Measurements from ENCODE around the gene POU2F1.
A peak's percentile ranks its signal among the peaks of the same experiment; 100 is the strongest.

POU2F1 gene

DNA sequence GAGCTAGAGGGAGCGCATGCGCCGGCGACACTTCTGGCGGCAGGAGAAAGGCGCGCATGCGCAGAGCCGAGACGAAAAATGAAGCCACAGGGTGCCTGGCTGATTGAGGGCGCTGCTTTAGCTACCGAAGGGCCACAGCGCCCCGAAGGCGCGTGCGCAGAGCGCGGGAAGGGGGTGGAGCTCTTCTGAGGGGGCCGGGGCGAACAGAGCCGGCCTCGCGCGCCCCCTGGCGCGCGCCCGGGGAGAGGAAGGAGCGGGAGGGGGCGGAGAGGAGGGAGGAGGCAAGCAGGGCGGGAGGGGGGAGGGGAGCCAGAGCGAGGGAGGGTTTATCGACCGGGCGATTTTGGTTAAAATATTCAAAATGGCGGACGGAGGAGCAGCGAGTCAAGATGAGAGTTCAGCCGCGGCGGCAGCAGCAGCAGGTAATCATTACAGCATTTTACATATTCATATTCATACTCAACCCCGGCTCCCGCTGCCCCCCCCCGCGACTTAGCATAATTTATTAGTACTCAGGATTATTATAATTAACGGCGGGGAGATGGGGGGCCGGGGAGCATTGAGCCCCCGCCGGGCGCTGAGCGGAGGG, at the start of gene POU2F1 (continued):
- TF ChIP-seq ZNF449 (tag by site-specific recombination; IDR thresholded peaks at IDR 0.05) (peak; percentile 59; the same call in 1 of the 2 replicates), ZNF394 (tag by site-specific recombination; IDR thresholded peaks at IDR 0.05; ENCODE audit: borderline replicate concordance) (no peak)
- TF ChIP-seq, protein P1, sequence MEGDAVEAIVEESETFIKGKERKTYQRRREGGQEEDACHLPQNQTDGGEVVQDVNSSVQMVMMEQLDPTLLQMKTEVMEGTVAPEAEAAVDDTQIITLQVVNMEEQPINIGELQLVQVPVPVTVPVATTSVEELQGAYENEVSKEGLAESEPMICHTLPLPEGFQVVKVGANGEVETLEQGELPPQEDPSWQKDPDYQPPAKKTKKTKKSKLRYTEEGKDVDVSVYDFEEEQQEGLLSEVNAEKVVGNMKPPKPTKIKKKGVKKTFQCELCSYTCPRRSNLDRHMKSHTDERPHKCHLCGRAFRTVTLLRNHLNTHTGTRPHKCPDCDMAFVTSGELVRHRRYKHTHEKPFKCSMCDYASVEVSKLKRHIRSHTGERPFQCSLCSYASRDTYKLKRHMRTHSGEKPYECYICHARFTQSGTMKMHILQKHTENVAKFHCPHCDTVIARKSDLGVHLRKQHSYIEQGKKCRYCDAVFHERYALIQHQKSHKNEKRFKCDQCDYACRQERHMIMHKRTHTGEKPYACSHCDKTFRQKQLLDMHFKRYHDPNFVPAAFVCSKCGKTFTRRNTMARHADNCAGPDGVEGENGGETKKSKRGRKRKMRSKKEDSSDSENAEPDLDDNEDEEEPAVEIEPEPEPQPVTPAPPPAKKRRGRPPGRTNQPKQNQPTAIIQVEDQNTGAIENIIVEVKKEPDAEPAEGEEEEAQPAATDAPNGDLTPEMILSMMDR (tag by site-specific recombination; IDR thresholded peaks at IDR 0.05), result peak; percentile 87

DNA sequence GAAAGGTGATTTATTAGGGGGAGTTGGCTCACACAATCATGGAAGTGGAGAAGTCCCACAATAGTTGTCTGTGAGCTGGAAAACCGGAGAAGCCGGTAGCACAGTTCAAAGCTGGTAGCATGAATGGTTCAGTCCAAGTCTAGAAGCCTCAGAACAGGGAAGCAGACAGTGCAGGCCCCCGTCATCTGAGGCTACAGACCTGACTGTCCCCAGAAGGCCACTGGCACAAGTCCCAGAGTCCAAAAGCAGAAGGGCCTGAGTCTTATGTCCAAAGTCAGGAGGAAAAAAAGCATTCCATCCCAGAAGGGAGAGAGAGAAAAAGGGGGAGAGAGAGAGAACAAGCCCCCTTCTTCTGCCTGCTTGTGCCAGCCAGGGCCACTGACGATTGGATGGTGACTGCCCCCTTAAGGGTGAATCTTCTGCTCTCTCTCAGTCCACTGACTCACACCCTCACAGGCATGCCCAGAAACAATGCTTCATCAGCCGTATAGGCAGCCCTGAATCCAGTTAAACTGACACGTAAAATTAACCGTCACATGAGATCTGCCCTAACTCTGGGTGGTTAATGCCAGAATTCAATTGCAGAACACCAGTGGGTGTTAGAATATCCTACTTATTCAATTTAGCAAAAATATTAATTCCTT, 49.3 kb upstream of the POU2F1 start:
- TF ChIP-seq TCF7L2 (IDR thresholded peaks at IDR 0.05; ENCODE audit: borderline replicate concordance, low read depth, low read length), result no peak
- ChIA-PET POLR2A (interaction anchor here (1.6 kb wide), 1 partner anchor 49 kb away, joined by 9 read pairs; the partner anchor contains the start of gene POU2F1), CTCF (no interaction called here)
- Histone ChIP-seq H3K36me3 (ENCODE audit: control insufficient read depth in 2 of 2, insufficient read depth in 1 of 2, low read length in 2 of 2) (no peaks in the 10 kb centered on the region), H3K4me1 (ENCODE audit: control insufficient read depth, insufficient read depth, low read length) (no peaks in the 10 kb centered on the region; the same call in 1 of the 2 replicates), H3K4me3 (ENCODE audit: low read depth, low read length) (no peak overlapping the region), H3K9me3 (ENCODE audit: control insufficient read depth, insufficient read depth, low read depth, low read length) (no peaks in the 10 kb centered on the region), H3K27ac (ENCODE audit: extremely low read depth, low read depth, low read length) (no peak overlapping the region)

- Histone ChIP-seq H3K4me3 (ENCODE audit: low read depth, low read length) (no peak overlapping the region), H3K9me3 (ENCODE audit: control insufficient read depth, insufficient read depth, low read depth, low read length) (no peaks in the 10 kb centered on the region), H3K36me3 (ENCODE audit: control insufficient read depth in 2 of 2, insufficient read depth in 1 of 2, low read length in 2 of 2) (no peaks in the 10 kb centered on the region), H3K4me1 (ENCODE audit: control insufficient read depth, insufficient read depth, low read length) (no peaks in the 10 kb centered on the region), H3K27ac (ENCODE audit: extremely low read depth, low read depth, low read length) (no peak overlapping the region)
- ChIA-PET CTCF (interaction anchor here (0.7 kb wide), 1 partner anchor 107 kb away, joined by 3 read pairs; no protein-coding TSS in a partner anchor), POLR2A (interaction anchor here (0.6 to 1.8 kb wide), 4 partner anchors 10 to 336 kb away, joined by 3 to 6 read pairs (median 4); partner anchors contain the start of genes POU2F1 and TADA1)
- TF ChIP-seq ZNF747 (tag by site-specific recombination; IDR thresholded peaks at IDR 0.05) (no peak), ZNF660 (tag by site-specific recombination; IDR thresholded peaks at IDR 0.05) (peak; percentile 34; the same call in 1 of the 2 replicates), ZEB2 (tag by site-specific recombination; IDR thresholded peaks at IDR 0.05) (0 out of 2 replicates have a peak, but pooled peaks have one; percentile 39), ZNF211 (tag by site-specific recombination; IDR thresholded peaks at IDR 0.05; ENCODE audit: low read depth) (no peak), ZSCAN23 (tag by site-specific recombination; IDR thresholded peaks at IDR 0.05) (no peak), AEBP2 (tag by site-specific recombination; IDR thresholded peaks at IDR 0.05; ENCODE audit: borderline replicate concordance) (no peak), ZNF580 (tag by site-specific recombination; IDR thresholded peaks at IDR 0.05) (no peak), ZNF621 (tag by site-specific recombination; IDR thresholded peaks at IDR 0.05) (no peak), OSR2 (tag by site-specific recombination; IDR thresholded peaks at IDR 0.05) (peak; percentile 78), ZIC2 (tag by site-specific recombination; IDR thresholded peaks at IDR 0.05) (peak; percentile 72), ZNF488 (tag by site-specific recombination; IDR thresholded peaks at IDR 0.05) (no peak), ZNF776 (tag by site-specific recombination; IDR thresholded peaks at IDR 0.05; ENCODE audit: borderline replicate concordance) (no peak), ZBTB8A (tag by site-specific recombination; IDR thresholded peaks at IDR 0.05) (no peak)
- TF ChIP-seq, protein P2, sequence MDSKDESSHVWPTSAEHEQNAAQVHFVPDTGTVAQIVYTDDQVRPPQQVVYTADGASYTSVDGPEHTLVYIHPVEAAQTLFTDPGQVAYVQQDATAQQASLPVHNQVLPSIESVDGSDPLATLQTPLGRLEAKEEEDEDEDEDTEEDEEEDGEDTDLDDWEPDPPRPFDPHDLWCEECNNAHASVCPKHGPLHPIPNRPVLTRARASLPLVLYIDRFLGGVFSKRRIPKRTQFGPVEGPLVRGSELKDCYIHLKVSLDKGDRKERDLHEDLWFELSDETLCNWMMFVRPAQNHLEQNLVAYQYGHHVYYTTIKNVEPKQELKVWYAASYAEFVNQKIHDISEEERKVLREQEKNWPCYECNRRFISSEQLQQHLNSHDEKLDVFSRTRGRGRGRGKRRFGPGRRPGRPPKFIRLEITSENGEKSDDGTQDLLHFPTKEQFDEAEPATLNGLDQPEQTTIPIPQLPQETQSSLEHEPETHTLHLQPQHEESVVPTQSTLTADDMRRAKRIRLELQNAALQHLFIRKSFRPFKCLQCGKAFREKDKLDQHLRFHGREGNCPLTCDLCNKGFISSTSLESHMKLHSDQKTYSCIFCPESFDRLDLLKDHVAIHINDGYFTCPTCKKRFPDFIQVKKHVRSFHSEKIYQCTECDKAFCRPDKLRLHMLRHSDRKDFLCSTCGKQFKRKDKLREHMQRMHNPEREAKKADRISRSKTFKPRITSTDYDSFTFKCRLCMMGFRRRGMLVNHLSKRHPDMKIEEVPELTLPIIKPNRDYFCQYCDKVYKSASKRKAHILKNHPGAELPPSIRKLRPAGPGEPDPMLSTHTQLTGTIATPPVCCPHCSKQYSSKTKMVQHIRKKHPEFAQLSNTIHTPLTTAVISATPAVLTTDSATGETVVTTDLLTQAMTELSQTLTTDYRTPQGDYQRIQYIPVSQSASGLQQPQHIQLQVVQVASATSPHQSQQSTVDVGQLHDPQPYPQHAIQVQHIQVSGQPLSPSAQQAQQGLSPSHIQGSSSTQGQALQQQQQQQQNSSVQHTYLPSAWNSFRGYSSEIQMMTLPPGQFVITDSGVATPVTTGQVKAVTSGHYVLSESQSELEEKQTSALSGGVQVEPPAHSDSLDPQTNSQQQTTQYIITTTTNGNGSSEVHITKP (tag by site-specific recombination; IDR thresholded peaks at IDR 0.05), result peak; percentile 47; the same call in 1 of the 2 replicates
These were observed 47.0 kb upstream of the POU2F1 start for GRCh38 chr1:167173516-167174184.

All from HEK293 (cell line).